Breast epithelium (tissue), 4 donors: Measurements from ENCODE around the gene FTO. TPM values are rescaled to one million over a fixed set of nuclear protein-coding genes. Genes with fewer than 3 reads are reported as not detected.

ENCODE experiments used
- DNase-seq, 2 donors: peaks; one replicate each; pipeline ENCODE4 v3.0.0-alpha.2; 2019; ENCODE audit warnings: low spot score in 2 of 2
- H3K27ac ChIP-seq, 2 donors: fragments of 200-600 bp; sonication (generic) in 1 of 2; one replicate each; pipeline ENCODE4 v1.5.1; 2016 to 2019; ENCODE audit warnings: mild to moderate bottlenecking in 1 of 2
- H3K27me3 ChIP-seq, 2 donors: fragments of 200-600 bp; sonication (generic) in 1 of 2; one replicate each; pipeline versions ENCODE4 v1.5.1 to v1.6.0; 2017 to 2019; ENCODE audit warnings: control low read depth in 1 of 2, mild to moderate bottlenecking in 1 of 2
- H3K36me3 ChIP-seq: fragments of 200-600 bp; one replicate; pipeline ENCODE4 v1.5.1; 2019
- H3K4me1 ChIP-seq, 2 donors: fragments of 200-600 bp; sonication (generic); one replicate each; pipeline ENCODE4 v1.5.1; 2016 to 2019; ENCODE audit warnings: control low read depth in 1 of 2
- H3K4me3 ChIP-seq, 3 donors: fragments of 200-600 bp; sonication (generic); 1 replicate in 2 of 3; 2 replicates in 1 of 3; pipeline ENCODE4 v1.5.1; 2016 to 2019; ENCODE audit warnings: mild to moderate bottlenecking in 3 of 3, moderate library complexity in 2 of 3
- H3K9me3 ChIP-seq, 2 donors: fragments of 200-600 bp; sonication (generic) in 1 of 2; one replicate each; pipeline ENCODE4 v1.5.1; 2016 to 2019; ENCODE audit warnings: control low read depth in 1 of 2
- POLR2A ChIP-seq: fragments of 450-650 bp; IDR thresholded peaks from one replicate; pipeline ENCODE4 v1.6.1; 2016; ENCODE audit warnings: antibody characterized with exemption, mild to moderate bottlenecking, moderate library complexity
- POLR2AphosphoS5 ChIP-seq, 3 donors: sonication (generic); formaldehyde crosslinking; IDR thresholded peaks; one replicate each; pipeline ENCODE4 v1.6.1; 2017; ENCODE audit warnings: antibody characterized with exemption in 3 of 3
- intact Hi-C: fragments of 100-400 bp; cut with DNase I; formaldehyde crosslinking; loops from one replicate; pipeline ENCODE4 v1.15.1; 2023; ENCODE audit warnings: low total_unique reads
- total RNA-seq, 3 donors: library from RNA; depleted of rRNA; stranded (reverse); fragments of >200 nt; gene quantifications; one replicate each; pipeline ENCODE4 v1.1.0, GENCODE V29; 2016
- TF ChIP-seq, protein P1 (sequence below), 3 donors: fragments of 450-650 bp; IDR thresholded peaks; one replicate each; pipeline ENCODE4 v1.5.1; 2016 to 2017; ENCODE audit warnings: antibody characterized with exemption in 3 of 3, mild to moderate bottlenecking in 3 of 3, moderate library complexity in 3 of 3

The FTO gene
- total RNA-seq, 3 donors from 2014 or later: 109 to 193 (median 174) TPM

DNA sequence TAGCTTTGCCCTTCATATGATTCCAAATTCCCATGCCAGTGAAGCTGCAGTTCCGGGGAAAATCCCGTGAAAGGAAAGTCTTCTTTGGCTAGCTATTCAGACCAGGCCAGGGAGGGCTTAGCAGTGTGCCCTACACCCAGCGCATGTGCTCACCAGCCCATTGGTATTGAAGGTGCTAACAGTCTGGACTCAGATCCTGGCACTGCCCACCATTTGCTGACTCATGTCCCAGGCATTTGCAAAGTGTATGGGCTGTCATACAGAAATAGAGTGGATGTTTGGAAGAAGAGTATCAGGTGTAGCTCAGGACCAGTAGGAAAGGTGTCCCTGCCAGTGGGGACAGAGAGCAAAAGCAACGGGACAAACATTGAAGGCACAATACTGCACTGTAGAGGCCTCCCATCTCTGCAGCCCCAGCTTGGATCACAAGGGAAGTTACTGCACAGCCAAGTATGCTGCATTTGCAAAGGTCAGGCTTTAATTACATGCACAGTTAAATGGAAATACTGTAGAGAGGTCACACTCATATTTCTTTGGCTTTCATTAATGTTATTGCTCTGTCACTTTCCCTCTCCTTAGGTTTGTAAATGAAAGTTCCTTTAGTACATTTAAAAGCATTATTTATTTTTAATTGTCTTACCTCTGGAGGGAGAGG lies 362.6 kb downstream of the FTO start:
- DNase-seq: peak; percentile 63 to 70
- Histone ChIP-seq H3K4me3 (peak overlapping the region in 1 of 3 donors; percentile 33), H3K27ac (peak overlapping the region; percentile 39 to 72), H3K27me3 (no peaks in the 10 kb centered on the region), H3K4me1 (peaks cover 0 to 14% of the 10 kb centered on the region in 2 donors), H3K9me3 (no peaks in the 10 kb centered on the region), H3K36me3 (no peaks in the 10 kb centered on the region)
- no peak for TF ChIP-seq POLR2A
- TF ChIP-seq POLR2AphosphoS5 (IDR thresholded peaks at IDR 0.05): peak in 2 of 3 donors; percentile 11 to 36
- intact Hi-C loops: no loop called here

DNA sequence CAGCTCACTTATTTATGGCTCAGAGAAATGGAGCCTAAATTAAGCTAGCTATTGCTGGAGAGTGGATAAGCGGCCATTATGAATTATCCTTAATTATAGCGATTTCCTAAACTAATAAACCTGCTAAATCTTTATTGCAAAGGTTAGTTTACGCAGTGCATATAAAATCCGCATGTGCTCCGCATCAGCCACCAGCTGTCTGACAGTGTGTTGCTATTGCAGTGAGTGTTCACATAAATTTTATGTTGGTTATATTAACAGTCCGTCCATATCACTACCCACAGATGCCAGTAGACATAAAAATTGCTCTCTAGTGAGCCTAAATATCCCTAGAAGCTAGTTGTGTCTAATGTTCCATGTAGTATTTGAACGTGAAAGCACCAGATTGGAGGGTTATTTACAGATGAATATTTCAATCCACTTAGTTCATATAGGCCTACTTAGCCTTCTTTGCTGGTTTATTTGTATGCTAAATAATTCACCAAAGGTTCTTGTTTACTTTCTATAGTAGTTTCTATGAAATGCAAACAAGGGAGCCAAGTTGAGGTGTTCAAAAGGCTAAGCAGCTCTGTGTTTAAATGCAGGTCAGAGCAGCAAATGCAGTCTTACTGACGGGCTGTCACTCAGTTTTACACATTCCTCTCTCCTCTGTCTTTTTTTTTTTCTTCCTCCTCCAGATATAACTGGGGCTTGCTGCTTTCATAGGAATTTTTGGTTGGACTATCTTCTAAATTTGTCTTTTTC lies 363.5 kb downstream of the FTO start:
- Histone ChIP-seq H3K4me3 (peak overlapping the region in 1 of 3 donors; percentile 8), H3K9me3 (no peaks in the 10 kb centered on the region), H3K27me3 (no peaks in the 10 kb centered on the region), H3K27ac (peak overlapping the region; percentile 30 to 62), H3K36me3 (no peaks in the 10 kb centered on the region), H3K4me1 (peaks cover 0 to 14% of the 10 kb centered on the region in 2 donors)
- DNase-seq: no peak
- TF ChIP-seq, protein P1, sequence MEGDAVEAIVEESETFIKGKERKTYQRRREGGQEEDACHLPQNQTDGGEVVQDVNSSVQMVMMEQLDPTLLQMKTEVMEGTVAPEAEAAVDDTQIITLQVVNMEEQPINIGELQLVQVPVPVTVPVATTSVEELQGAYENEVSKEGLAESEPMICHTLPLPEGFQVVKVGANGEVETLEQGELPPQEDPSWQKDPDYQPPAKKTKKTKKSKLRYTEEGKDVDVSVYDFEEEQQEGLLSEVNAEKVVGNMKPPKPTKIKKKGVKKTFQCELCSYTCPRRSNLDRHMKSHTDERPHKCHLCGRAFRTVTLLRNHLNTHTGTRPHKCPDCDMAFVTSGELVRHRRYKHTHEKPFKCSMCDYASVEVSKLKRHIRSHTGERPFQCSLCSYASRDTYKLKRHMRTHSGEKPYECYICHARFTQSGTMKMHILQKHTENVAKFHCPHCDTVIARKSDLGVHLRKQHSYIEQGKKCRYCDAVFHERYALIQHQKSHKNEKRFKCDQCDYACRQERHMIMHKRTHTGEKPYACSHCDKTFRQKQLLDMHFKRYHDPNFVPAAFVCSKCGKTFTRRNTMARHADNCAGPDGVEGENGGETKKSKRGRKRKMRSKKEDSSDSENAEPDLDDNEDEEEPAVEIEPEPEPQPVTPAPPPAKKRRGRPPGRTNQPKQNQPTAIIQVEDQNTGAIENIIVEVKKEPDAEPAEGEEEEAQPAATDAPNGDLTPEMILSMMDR (IDR thresholded peaks at IDR 0.05): no peak
- TF ChIP-seq POLR2AphosphoS5 (IDR thresholded peaks at IDR 0.05) (no peak), POLR2A (no peak)
- intact Hi-C loops: no loop called here

DNA sequence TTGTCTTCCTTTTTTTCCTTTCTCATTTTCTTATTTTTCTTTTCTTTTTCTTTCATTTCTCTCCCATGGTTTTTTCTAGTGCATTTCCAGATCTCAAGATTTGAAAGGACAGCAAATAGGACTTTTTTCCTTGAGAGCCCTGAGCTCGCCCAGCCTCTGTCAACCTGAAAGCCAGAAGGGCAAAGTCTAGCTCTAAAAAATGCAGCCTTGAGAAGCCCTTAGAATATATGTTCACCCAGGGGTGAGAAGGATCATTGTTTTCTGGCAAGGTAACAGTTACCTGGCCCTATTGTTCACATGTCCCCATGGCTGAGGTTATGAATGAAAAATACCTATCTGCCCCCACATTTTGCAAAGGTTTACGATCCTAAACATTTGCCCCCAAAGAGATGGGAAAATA lies 364.3 kb downstream of the FTO start:
- intact Hi-C loops: no loop called here
- TF ChIP-seq POLR2A (no peak), POLR2AphosphoS5 (IDR thresholded peaks at IDR 0.05) (no peak)
- TF ChIP-seq, protein P1 (IDR thresholded peaks at IDR 0.05): no peak
- Histone ChIP-seq H3K27me3 (no peaks in the 10 kb centered on the region), H3K36me3 (no peaks in the 10 kb centered on the region), H3K4me3 (no peak overlapping the region), H3K27ac (peak overlapping the region; percentile 50 to 62), H3K4me1 (peaks cover 0 to 14% of the 10 kb centered on the region in 2 donors), H3K9me3 (no peaks in the 10 kb centered on the region)
- DNase-seq: no peak

DNA sequence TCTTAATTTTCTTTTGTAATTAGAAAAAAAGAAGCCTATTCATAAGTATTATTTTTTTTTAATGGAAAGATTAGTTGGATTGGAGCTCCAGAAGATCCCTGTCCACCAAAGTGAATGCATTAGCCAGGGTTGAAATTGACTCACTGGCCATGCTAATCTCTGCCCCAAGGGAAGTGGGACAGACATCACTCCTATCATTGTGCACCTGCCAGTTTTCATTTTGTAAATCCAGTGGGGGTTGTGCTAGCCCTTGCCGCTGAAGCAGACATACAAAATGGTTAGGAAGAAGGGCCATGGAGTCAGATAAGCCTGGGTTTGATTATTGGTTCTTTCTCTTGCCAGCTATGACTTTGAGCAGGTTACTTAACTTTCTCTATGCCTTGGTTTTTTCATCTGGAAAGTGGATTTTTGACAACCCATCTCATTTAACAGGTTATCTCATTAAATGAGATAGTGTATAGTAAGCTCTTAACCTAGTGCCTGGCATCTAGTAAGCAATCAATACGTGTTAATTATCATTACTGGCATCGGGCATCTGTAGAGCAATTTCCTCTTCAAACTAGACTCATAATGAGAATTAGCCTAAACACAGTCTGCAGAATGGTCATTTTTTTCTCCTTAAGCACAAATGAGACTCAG lies 365.8 kb downstream of the FTO start:
- Histone ChIP-seq H3K9me3 (no peaks in the 10 kb centered on the region), H3K4me3 (no peak overlapping the region), H3K36me3 (no peaks in the 10 kb centered on the region), H3K4me1 (peaks cover 0 to 14% of the 10 kb centered on the region in 2 donors), H3K27ac (peak overlapping the region in 1 of 2 donors; percentile 33), H3K27me3 (no peaks in the 10 kb centered on the region)
- no peak for DNase-seq
- intact Hi-C loops: no loop called here
- TF ChIP-seq POLR2AphosphoS5 (IDR thresholded peaks at IDR 0.05) (no peak), POLR2A (no peak)
- TF ChIP-seq, protein P1 (IDR thresholded peaks at IDR 0.05): no peak

DNA sequence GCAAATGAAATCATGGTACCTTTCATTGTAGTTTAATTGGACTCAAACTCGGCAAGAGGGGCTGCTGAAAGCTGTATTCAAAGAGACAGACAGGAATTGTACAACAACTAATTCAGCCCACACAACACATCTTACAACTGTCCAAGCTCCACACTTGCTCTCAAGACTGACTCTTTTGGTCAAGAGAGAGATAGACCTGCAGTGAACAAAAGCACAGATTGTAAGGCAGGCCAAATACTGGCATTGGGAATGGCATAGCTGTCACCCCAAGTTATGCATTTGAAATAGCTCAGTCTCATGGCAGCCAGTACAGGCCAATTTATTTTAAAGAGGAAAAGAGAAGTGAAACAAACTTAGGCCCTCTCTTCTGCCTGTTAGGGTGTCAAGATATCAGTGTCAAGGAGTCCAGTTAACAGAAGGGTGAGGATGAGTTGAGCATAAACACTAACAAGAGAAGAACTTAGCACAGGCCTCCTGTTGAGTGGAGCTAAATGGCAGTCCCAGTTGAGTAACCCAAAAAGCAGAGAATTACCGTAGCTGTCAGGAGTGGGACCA lies 366.9 kb downstream of the FTO start:
- H3K27me3 ChIP-seq: no peaks in the 10 kb centered on the region
- TF ChIP-seq, protein P1 (IDR thresholded peaks at IDR 0.05): no peak
- TF ChIP-seq POLR2A: no peak

More for the DNA sequence above, 366.9 kb downstream of the FTO start:
- Histone ChIP-seq H3K4me1 (peaks cover 0 to 13% of the 10 kb centered on the region in 2 donors), H3K27ac (peak overlapping the region; percentile 1 to 8), H3K36me3 (no peaks in the 10 kb centered on the region), H3K4me3 (no peak overlapping the region), H3K9me3 (no peaks in the 10 kb centered on the region)
- no peak for DNase-seq
- intact Hi-C loops: no loop called here
